MV-4-11 (cell line): ENCODE data around the gene GEMIN4.
"Not testable (repeated sequence)": the region's sequence is repeated elsewhere in the genome, so short reads cannot be mapped to it uniquely, and the experiment has no call there.

Source experiments
- DNase-seq: peaks from one replicate; lab custom pipeline; 2025; lab: John Stamatoyannopoulos, UW

The GEMIN4 gene

DNA sequence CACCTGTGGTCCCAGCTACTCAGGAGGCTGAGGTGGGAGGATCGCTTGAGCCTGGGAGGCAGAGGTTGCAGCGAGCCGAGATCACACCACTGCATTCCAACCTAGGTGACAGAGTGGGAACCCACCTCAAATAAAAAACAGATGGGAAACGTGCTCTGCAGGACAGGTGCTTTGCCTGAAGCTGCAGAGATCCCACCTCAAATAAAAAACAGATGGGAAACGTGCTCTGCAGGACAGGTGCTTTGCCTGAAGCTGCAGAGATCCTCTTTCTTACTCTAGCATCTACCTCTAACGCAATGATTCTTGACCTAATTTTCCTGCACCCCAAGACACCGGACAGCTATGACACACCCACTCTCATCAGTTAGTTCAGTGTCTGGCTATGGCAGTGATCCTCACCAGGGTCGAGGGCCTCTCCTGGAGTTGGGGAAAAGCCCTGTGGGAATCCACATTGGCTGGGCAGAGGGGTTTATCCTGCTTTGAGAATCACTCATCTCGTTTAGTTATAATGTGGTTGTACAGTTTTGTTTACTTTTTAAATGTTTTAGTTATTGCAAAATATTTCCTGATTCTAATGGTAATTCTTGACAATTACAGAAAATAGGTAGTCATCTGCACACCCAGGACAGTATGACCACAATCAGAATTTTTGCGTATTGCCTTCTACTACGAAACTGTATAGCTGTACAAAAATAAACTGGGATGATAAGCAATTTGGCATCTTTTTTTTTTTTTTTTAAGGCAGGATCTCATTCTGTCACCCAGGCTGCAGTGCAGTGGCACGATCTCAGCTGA lies 48.8 kb downstream of the GEMIN4 start:
- no peak for DNase-seq

DNA sequence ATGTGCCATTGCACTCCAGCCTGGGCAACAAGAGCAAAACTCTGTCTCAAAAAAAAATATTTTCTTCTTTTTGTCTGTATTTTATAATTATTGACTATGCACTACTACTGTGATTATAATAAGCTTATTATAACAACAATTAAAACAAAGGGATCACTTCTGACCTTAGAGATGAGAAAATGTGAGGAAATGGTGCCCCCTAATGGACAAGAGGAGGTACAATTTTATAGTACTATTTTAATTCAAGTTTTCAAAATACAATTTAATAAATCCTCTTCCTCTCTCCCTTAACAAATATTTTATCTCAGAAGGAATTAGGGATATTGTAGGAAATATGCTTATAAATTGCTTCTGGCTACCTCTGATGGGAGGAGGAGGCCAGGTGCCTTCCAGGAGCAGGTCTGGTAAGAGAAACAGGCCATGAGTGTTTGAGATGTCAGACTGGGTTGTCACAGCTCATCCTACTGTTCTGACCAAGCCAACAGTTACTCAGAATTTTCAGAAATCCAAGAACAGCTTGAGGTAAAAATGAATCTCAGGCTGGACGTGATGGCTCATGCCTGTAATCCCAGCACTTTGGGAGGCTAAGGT lies 51.5 kb downstream of the GEMIN4 start:
- peak; percentile 34 for DNase-seq

- no peak for DNase-seq
Observed at GRCh38 chr17:699345-699744, 52.7 kb downstream of the GEMIN4 start.

DNA sequence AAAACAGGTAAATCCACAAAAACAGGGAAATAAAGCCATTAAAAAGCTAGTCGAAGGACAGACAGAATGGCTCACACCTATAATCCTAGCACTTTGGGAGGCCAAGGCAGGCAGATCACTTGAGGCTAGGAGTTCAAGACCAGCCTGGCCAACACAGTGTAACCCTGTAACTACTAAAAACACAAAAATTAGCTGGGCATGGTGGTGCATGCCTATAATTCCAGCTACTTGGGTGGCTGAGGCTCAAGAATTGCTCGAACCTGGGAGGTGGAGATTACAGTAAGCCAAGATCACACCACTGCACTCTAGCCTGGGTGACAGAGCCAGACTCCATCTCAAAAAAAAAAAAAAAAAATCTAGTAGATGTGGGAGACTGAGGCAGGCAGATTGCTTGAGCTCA lies 54.0 kb downstream of the GEMIN4 start:
- not testable (repeated sequence) for DNase-seq

- no peak for DNase-seq
Observed at GRCh38 chr17:697682-698081, 54.4 kb downstream of the GEMIN4 start.

DNA sequence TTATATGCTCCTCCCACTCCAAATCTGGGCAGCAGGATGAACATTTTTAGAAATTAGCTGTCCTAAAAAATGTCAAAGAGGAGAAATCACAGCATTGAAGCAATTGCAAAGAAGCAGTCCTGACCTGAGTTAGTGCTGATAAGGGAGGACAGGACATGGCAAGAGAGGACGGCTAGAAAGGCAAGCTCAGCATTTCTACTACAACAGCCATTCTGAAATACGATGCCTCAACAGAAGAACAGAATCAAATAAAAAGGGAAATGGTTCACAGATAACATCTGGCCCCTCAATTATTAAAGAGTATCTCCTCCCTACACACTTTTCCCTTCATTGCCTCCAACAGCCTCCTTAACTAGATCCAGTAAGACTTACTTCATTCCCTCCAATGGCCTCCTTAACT lies 55.7 kb downstream of the GEMIN4 start:
- DNase-seq, result no peak
